Coronary artery (tissue), 2 donors: ENCODE results near the gene EFNA5.

ENCODE experiments used
- DNase-seq: peaks from one replicate; pipeline ENCODE4 v3.0.0-alpha.2; 2017; ENCODE audit warnings: low spot score
- H3K27ac ChIP-seq, 2 donors: fragments of 200-600 bp; sonication (generic); one replicate each; pipeline ENCODE4 v1.5.1; 2016 to 2019
- H3K4me3 ChIP-seq: fragments of 200-600 bp; sonication (generic); 2 replicates; pipeline ENCODE4 v1.5.1; 2016; ENCODE audit warnings: mild to moderate bottlenecking, moderate library complexity
- TF ChIP-seq, protein P1 (sequence below): fragments of 200-600 bp; sonication (generic); IDR thresholded peaks from one replicate; pipeline ENCODE4 v1.5.1; 2019; ENCODE audit warnings: antibody characterized with exemption

The EFNA5 gene

DNA sequence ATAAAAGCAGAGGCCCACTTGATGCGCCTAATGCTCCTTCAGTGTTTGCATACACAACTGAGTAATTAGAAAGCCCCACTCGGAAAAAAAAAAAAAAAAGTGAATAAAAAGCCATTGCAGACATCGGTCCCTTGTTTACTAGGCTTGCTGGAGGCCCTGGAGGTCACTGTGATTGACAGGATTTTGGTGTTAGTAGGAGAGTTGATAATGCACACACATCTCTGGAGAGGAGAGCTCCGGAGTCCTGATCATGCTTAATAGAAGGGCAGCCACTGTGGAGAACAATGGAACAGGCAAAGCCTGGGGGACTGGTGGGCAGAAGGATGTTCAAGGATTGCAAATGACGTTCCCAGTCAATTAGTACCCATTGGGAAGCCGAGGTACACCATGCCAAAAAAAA, 152.5 kb downstream of the EFNA5 start:
- no peak overlapping the region for H3K27ac ChIP-seq
- no peak overlapping the region for H3K4me3 ChIP-seq
- TF ChIP-seq, protein P1, sequence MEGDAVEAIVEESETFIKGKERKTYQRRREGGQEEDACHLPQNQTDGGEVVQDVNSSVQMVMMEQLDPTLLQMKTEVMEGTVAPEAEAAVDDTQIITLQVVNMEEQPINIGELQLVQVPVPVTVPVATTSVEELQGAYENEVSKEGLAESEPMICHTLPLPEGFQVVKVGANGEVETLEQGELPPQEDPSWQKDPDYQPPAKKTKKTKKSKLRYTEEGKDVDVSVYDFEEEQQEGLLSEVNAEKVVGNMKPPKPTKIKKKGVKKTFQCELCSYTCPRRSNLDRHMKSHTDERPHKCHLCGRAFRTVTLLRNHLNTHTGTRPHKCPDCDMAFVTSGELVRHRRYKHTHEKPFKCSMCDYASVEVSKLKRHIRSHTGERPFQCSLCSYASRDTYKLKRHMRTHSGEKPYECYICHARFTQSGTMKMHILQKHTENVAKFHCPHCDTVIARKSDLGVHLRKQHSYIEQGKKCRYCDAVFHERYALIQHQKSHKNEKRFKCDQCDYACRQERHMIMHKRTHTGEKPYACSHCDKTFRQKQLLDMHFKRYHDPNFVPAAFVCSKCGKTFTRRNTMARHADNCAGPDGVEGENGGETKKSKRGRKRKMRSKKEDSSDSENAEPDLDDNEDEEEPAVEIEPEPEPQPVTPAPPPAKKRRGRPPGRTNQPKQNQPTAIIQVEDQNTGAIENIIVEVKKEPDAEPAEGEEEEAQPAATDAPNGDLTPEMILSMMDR = no peak
- DNase-seq = no peak

DNA sequence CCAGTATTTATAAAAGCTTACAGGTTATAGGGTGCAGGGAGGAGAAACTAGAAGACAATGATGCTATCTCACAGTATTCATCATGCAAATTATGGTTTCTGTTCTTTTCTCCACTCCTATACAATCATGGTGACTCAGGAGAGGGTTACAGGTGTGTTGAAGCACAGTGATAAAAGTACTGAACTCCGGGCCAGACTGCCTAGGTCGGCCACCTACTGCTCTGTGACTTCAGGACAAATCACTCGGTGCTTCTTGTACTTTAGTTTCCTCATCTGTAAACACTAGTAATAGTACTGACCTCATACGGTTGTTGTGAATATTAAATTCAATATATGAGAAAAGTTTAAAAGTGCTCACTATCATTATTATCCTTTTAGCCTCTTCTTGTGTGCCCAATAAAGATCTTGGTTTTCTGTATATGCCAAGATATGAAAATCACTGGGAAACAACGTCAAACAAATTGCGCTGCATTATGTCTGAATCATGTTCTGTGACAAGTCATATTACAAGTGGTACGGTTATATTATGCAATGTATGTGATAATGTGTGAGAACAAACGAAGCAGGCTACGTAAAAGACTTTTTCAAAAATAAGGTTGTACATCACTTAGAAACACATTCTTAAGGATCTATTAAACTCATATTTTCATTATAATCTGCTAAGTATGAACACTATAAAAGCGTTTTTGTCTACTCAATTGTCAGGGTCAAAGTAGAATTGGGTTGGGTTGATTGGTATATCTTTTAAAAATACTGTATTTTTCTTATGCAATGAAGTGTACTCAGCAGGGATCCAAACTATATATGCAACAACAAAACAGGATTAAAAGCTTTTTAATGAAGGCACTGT, 153.3 kb downstream of the EFNA5 start:
- no peak overlapping the region for H3K4me3 ChIP-seq
- DNase-seq = no peak
- TF ChIP-seq, protein P1 = no peak
- H3K27ac ChIP-seq = no peak overlapping the region

DNA sequence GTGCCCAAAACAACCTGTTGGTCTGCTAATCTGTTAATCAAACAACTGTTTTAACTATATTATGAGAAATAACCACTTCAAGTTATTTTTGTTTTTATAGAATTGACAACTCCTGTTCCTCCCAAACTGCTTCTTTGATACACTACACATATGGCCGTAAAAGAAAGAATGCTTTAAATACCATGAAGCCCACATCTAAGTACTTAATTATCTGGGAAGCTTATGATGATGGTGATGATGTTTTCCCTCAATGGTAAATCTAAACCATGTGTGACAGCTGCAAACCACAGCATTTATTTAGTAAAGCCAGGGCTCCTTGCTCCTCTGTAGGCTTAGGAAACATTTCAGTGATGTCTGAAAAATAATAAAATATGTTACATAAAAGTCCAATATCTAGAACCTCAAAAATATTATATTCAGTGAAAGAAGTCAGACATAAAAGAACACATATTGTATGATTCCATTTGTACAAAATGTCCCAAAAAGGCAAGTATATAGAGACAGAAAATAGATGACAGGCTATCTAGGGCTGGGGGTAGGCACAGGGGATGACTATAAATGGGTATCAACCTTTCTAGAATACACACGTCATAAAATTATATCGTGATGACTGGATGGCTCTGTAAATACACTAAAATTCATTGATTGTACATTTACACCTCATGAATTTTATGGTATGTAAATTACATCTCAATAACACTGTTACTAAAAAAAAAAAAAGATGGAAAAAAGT, 154.1 kb downstream of the EFNA5 start:
- TF ChIP-seq, protein P1 = no peak
- Histone ChIP-seq H3K27ac (no peak overlapping the region), H3K4me3 (no peak overlapping the region)
- DNase-seq = no peak

DNA sequence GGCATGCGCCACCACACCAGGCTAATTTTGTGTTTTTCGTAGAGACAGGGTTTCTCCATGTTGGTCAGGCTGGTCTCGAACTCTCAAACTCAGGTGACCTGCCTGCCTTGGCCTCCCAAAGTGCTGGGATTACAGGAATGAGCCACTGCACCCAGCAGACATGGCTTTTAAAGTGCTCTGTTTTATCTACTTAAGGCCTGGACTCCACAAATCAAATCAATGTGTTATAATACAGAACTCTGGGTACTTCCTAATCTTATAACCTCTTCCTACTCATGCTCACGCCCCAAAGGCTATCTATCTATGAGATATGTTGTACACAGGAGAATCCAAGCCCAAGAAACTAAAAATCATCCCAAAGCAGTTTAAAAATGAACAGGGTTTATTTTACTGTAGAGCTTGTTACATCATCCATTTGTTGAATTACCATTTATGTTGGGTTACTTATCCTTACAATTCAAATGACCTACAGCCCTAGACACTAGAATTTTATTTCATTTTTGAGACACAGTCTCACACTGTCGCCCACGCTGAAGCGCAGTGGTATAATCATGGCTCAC, 155.1 kb downstream of the EFNA5 start:
- TF ChIP-seq, protein P1 = no peak
- Histone ChIP-seq H3K4me3 (no peak overlapping the region), H3K27ac (no peak overlapping the region)
- DNase-seq = no peak

DNA sequence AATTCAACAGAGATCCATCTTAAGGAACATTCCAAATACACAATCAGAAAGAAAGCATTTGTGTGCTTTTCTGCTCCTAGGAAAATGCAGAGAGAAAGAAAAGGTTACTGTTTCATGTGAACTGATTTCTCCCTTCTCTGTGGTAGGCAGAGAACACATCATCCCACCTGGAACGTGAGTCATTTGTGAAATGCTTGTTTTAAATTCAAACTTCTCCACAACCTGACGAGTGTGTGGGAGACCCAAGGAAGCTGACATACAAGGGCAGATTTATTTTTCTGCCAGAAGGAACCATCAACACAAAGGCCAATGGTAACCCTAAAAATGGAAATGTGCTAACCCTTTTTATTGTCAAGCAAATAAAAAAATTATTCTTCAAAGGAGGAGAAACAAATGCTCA, 156.4 kb downstream of the EFNA5 start:
- Histone ChIP-seq H3K4me3 (no peak overlapping the region), H3K27ac (no peak overlapping the region)
- TF ChIP-seq, protein P1 = no peak
- DNase-seq = no peak

DNA sequence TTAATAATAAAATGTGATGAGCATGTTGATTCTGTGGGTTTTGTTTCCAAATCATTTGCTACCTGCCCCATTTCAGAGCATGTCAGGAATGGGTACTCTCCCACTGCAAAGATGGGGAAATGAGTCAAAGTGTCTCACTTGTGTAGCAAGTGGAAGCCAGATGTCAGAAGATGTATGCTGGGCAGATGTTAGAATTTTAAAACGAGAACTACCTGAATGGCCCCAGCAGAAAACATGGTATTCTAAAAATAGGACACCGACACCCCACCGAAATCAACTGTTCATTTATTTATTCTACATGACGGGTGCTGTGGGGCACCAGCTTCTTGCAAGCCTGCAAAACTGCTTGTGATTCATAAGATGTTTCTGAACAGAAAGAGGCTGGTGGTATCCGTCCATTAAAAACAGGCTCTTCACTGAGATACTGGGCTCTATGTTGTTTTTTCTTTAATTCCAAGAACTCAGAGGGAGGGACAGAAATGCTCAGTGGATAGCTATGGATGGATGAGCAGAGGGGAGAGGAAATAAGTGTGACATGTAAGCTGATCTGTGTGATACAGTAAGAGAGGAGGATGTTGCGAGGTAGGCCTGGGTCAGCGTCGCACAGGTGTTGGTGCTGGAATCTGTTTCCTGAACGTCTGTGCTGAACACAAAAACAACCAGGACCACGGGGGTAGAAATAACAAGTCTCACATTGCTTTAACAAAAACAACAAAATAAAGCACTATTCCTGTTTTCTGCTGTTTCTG, 157.2 kb downstream of the EFNA5 start:
- Histone ChIP-seq H3K4me3 (no peak overlapping the region), H3K27ac (no peak overlapping the region)
- TF ChIP-seq, protein P1 = no peak
- no peak for DNase-seq
